Hindlimb muscle (tissue), 1 donor: ENCODE data around the gene TLE7. TPM values are rescaled to one million over a fixed set of nuclear protein-coding genes. Genes with fewer than 3 reads are reported as not detected.

Source experiments
- DNase-seq: peaks from one replicate; pipeline ENCODE4 v3.0.0-alpha.2; 2013
- polyA plus RNA-seq: library from polyadenylated mRNA; unstranded; fragments of 120-200 nt; gene quantifications from one replicate; pipeline ENCODE4 v1.2.1, GENCODE V29; 2013; ENCODE audit not compliant: insufficient read length

TLE7 gene
- polyA plus RNA-seq = not detected

- no peak for DNase-seq
These were observed at the start of gene TLE7 for GRCh38 chr16:71442051-71442440. Gene TLE7 (minus strand): TSS chr16:71442054. CDS start chr16:71433324, 8,730 bp downstream.

- no peak for DNase-seq
These were observed 49.2 kb upstream of the TLE7 start for GRCh38 chr16:71491054-71491453.

- no peak for DNase-seq
These were observed 48.5 kb upstream of the TLE7 start for GRCh38 chr16:71490361-71490760.

- no peak for DNase-seq
These were observed 47.3 kb upstream of the TLE7 start, which contains the start of gene ZNF19 for GRCh38 chr16:71489122-71489521. Gene ZNF19 (minus strand): TSS chr16:71489324. CDS start chr16:71482114, 7,210 bp downstream.

GRCh38 chr16:71484006-71484893, 42.4 kb upstream of the TLE7 start:
- peak; percentile 94 for DNase-seq

- DNase-seq = no peak
These were observed 40.7 kb upstream of the TLE7 start for GRCh38 chr16:71482569-71482968.

- DNase-seq = no peak
These were observed 39.1 kb upstream of the TLE7 start for GRCh38 chr16:71480956-71481355.

- DNase-seq = peak; percentile 11
These were observed 37.6 kb upstream of the TLE7 start for GRCh38 chr16:71479420-71479819.

GRCh38 chr16:71476457-71477124, 34.7 kb upstream of the TLE7 start:
- DNase-seq = no peak

- no peak for DNase-seq
These were observed 33.0 kb upstream of the TLE7 start for GRCh38 chr16:71474864-71475263.

GRCh38 chr16:71473891-71474290, 32.0 kb upstream of the TLE7 start:
- DNase-seq = no peak

GRCh38 chr16:71472931-71473330, 31.1 kb upstream of the TLE7 start:
- no peak for DNase-seq

- DNase-seq = no peak
These were observed 30.2 kb upstream of the TLE7 start for GRCh38 chr16:71472051-71472450.

- DNase-seq = peak; percentile 40
These were observed 26.0 kb upstream of the TLE7 start for GRCh38 chr16:71467810-71468209.

GRCh38 chr16:71464231-71464630, 22.4 kb upstream of the TLE7 start:
- DNase-seq = no peak

GRCh38 chr16:71461686-71462648, 20.1 kb upstream of the TLE7 start, which contains the start of gene ZNF23:
Gene ZNF23 (minus strand): TSS chr16:71462247. CDS start chr16:71456796, 5,451 bp downstream.
- peak; percentile 86 for DNase-seq

- no peak for DNase-seq
These were observed 19.1 kb upstream of the TLE7 start for GRCh38 chr16:71460941-71461340.

GRCh38 chr16:71460236-71460635, 18.4 kb upstream of the TLE7 start:
- no peak for DNase-seq

- DNase-seq = no peak
These were observed 17.7 kb upstream of the TLE7 start for GRCh38 chr16:71459510-71459909.

- no peak for DNase-seq
These were observed 14.9 kb upstream of the TLE7 start for GRCh38 chr16:71456801-71457200.

- no peak for DNase-seq
These were observed 11.2 kb upstream of the TLE7 start for GRCh38 chr16:71453036-71453435.

GRCh38 chr16:71449020-71449419, 7.2 kb upstream of the TLE7 start:
- no peak for DNase-seq
